ENCODE results near the gene WNT9B.

DNA sequence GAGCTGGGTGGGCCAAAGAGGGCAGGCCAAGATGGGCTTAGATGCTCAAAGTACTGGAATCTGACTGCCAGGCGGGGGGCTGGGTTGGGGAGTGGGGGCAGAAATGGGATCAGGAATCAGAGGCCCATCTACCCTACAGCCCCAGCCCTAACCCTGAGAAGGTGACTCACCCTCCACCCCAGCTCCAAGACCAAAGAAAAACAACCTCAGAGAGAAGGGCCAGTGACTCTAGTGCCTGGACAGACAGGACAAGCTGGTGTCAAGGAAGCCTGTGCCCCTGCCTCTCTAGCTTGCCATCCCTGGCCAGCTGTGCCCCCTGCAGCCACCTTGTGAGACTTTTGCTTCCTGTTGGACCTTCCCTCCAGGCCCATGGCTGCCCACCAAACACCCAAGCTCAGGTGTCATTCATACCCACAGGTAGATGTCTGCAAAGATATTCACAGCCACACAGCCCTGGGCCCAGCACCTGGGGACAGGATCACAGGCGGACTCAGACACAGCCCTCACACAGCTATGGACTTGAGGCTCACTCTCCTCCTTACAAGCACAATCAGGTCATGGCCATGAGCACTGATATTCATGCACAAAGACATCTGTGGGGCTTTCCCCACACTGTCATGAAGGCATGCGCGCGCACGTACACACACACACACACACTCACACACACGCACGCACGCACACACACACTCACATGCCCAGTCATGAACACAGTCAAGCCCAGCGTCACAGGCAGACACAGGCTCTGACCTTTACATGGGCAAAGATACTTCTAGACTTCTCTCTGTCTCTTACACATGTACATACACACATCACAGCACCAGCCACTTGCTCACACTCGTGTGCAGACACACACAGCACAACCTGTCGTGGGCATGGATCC lies 35.7 kb upstream of the WNT9B start:
- TF ChIP-seq EGR1 (IDR thresholded peaks at IDR 0.05; ENCODE audit: low read depth in 2 of 2), result no peak
- TF ChIP-seq, protein P1, sequence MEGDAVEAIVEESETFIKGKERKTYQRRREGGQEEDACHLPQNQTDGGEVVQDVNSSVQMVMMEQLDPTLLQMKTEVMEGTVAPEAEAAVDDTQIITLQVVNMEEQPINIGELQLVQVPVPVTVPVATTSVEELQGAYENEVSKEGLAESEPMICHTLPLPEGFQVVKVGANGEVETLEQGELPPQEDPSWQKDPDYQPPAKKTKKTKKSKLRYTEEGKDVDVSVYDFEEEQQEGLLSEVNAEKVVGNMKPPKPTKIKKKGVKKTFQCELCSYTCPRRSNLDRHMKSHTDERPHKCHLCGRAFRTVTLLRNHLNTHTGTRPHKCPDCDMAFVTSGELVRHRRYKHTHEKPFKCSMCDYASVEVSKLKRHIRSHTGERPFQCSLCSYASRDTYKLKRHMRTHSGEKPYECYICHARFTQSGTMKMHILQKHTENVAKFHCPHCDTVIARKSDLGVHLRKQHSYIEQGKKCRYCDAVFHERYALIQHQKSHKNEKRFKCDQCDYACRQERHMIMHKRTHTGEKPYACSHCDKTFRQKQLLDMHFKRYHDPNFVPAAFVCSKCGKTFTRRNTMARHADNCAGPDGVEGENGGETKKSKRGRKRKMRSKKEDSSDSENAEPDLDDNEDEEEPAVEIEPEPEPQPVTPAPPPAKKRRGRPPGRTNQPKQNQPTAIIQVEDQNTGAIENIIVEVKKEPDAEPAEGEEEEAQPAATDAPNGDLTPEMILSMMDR (IDR thresholded peaks at IDR 0.05; ENCODE audit: low read depth, low read length, missing input control), result no peak
- TF ChIP-seq YY1 (IDR thresholded peaks at IDR 0.05), result no peak
- no peak for TF ChIP-seq FOXA1 (IDR thresholded peaks at IDR 0.05)
- no peak for TF ChIP-seq HNF4G (IDR thresholded peaks at IDR 0.05)
- TF ChIP-seq, protein P2, sequence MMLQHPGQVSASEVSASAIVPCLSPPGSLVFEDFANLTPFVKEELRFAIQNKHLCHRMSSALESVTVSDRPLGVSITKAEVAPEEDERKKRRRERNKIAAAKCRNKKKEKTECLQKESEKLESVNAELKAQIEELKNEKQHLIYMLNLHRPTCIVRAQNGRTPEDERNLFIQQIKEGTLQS (IDR thresholded peaks at IDR 0.05), result no peak
- no peak for TF ChIP-seq HNF4A (conservative IDR thresholded peaks at IDR 0.05)
- no peak for TF ChIP-seq NR2F2 (IDR thresholded peaks at IDR 0.05)
- no peak for TF ChIP-seq TAF1 (conservative IDR thresholded peaks at IDR 0.05)
- no peak for TF ChIP-seq REST (IDR thresholded peaks at IDR 0.05)
- TF ChIP-seq RXRA (IDR thresholded peaks at IDR 0.05), result no peak
- TF ChIP-seq GABPA (IDR thresholded peaks at IDR 0.05 in 1 of 2, conservative IDR thresholded peaks at IDR 0.05 in 1 of 2), result no peak

Measured in liver (tissue), 3 donors.